HG02852 (cell line): ENCODE measurements around the gene ASGR1.
"Not testable (repeated sequence)": the region's sequence is repeated elsewhere in the genome, so short reads cannot be mapped to it uniquely, and the experiment has no call there.

Experiments
- ATAC-seq: cut with Tn5 transposase; IDR thresholded peaks from one replicate; pipeline ENCODE4 v1.9.1; 2021; ENCODE audit warnings: mild to moderate bottlenecking, moderate library complexity; ENCODE audit not compliant: unreplicated experiment

The ASGR1 gene

GRCh38 chr17:7191069-7191468 lies 11.9 kb upstream of the ASGR1 start:
- no peak for ATAC-seq

- ATAC-seq, result no peak
Observed at GRCh38 chr17:7190276-7190917, 11.2 kb upstream of the ASGR1 start.

- ATAC-seq, result no peak
Observed at GRCh38 chr17:7186241-7186640, 7.1 kb upstream of the ASGR1 start.

- no peak for ATAC-seq
Observed at GRCh38 chr17:7184647-7185046, 5.5 kb upstream of the ASGR1 start.

- no peak for ATAC-seq
Observed at GRCh38 chr17:7184091-7184488, 4.9 kb upstream of the ASGR1 start.

- ATAC-seq, result no peak
Observed at GRCh38 chr17:7183433-7184090, 4.4 kb upstream of the ASGR1 start.

GRCh38 chr17:7182101-7182500 lies 2.9 kb upstream of the ASGR1 start:
- ATAC-seq, result not testable (repeated sequence)

GRCh38 chr17:7178973-7179316 lies 225 bp downstream of the ASGR1 start:
- ATAC-seq, result no peak

GRCh38 chr17:7177954-7178477 lies 1.2 kb downstream of the ASGR1 start:
- ATAC-seq, result no peak

GRCh38 chr17:7177191-7177953 lies 1.8 kb downstream of the ASGR1 start:
- no peak for ATAC-seq

- no peak for ATAC-seq
Observed at GRCh38 chr17:7176841-7177190, 2.4 kb downstream of the ASGR1 start.

- ATAC-seq, result no peak
Observed at GRCh38 chr17:7176107-7176840, 2.9 kb downstream of the ASGR1 start.

GRCh38 chr17:7175330-7175733 lies 3.8 kb downstream of the ASGR1 start:
- no peak for ATAC-seq

GRCh38 chr17:7174603-7175326 lies 4.4 kb downstream of the ASGR1 start:
- no peak for ATAC-seq

GRCh38 chr17:7173687-7174602 lies 5.2 kb downstream of the ASGR1 start:
- ATAC-seq, result no peak

- ATAC-seq, result not testable (repeated sequence)
Observed at GRCh38 chr17:7172522-7173191, 6.5 kb downstream of the ASGR1 start.

GRCh38 chr17:7169565-7169908 lies 9.6 kb downstream of the ASGR1 start:
- not testable (repeated sequence) for ATAC-seq

- ATAC-seq, result not testable (repeated sequence)
Observed at GRCh38 chr17:7168841-7169564, 10.2 kb downstream of the ASGR1 start.
